ENCODE data around the gene MAPK6. TPM values are rescaled to one million over a fixed set of nuclear protein-coding genes. Genes with fewer than 3 reads are reported as not detected.

The MAPK6 gene
- polyA plus RNA-seq, 1 donor: 44.5 TPM

DNA sequence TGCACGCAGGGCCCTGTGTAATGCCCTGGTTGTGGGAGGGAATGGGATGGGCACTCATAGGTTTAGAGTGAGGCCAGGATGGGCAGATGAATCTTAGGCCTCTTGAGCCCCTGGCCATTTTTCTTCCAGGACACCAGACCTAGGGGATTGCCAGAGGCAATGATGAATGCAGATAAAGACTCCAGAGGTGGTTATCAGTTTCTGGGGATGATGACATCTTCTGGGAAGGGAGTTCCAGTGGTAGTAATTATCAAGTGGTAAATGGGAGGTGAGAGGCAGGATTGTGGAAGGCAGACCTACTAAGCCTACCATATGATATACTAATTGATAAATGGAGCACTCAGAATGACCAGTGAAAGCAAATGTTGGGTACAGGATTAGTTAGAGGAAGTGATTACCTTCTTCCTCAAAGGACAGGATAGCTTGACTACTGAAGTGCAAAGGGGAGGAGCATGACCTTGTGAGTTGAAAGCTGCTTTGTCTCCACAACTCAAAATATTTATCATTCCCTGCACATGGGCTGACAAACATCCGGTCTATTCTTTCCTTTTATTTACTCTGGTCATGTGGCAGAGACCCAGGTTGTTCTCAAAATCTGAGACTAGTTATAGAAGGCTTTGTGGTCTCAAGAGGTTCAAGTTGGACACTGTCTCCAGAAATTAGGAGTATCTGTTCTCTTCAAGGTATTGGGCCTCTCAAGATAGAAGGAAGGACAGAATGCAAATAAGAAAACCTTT lies 10.2 kb upstream of the MAPK6 start:
- no peak for DNase-seq

DNA sequence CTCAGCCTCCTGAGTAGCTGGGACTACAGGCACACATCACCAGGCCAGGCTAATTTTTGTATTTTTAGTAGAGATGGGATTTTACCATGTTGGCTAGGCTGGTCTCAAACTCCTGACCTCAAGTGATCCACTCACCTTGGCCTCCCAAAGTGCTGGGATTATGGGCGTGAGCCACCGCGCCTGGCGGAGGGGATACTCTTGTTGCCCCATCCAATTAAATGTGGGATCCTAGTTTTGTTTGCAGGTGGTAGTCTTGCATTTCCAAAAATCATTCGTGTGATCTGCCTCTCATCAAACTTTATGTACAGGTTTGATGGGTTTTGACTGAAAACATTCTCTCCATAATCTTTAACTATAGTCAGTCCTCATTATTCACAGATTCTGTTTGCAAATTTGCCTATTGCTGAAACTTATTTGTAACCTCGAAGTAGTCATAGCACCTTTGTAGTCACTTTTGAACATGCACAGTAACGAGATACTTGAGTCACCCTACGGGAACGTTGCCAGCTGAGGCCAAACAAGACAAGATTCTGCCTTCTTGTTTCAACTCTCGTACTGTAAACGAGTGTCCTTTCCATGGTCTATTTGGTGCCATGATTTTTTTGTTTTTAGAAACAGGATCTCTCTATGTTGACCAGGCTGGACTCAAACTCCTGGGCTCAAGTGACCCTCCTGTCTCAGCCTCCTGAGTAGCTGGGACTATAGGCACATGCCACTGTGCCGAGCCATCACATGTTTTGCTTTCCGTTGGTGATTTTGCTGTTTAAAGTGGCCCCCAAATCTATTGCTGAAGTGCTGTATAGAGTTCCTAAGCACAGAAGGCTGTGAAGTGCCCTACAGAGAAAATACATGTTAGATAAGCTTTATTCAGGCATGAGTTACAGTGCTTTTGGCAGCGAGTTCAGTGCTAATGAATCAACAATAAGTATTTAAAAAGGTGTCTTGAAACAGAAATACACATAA lies 8.1 kb upstream of the MAPK6 start:
- DNase-seq: no peak

DNA sequence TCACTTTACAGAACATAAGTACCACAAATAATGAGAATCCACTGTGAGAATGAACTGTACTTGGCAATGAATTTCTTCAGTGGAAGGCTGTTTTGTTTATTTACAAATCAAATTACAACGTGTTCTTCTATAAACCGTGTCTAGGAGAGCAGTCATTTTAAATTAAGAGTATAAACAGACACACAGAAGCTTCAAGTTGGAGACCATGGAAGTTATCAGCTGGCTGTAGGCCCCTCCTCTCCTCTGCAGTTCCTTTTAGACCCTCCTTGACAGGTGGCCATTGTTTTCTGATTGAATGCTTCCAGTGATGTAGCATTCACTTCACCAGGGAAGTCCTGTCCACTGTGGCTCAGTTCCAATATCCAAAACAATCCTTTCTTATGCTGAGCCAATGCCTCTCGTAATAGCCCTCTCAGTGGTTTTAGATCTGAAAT lies 7.3 kb upstream of the MAPK6 start:
- DNase-seq: no peak

DNA sequence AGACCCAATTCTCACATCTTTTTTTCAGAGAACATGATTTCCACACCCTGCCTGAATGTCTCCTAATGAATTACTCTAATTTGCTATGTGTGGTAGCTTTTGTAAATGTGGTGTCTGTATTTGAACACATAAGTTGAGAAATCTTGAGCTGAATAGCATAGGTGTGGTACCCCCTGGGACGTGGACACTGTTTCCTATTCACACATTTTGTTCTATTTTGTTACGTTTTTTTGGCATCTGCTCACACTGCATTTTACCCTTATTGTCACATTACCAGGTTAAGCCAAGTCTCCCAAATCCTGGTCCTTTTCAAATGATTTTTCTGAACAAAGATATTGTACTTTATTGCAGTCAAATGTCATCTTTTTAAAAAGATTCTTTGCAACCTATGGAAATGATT lies 6.8 kb upstream of the MAPK6 start:
- DNase-seq: no peak

DNA sequence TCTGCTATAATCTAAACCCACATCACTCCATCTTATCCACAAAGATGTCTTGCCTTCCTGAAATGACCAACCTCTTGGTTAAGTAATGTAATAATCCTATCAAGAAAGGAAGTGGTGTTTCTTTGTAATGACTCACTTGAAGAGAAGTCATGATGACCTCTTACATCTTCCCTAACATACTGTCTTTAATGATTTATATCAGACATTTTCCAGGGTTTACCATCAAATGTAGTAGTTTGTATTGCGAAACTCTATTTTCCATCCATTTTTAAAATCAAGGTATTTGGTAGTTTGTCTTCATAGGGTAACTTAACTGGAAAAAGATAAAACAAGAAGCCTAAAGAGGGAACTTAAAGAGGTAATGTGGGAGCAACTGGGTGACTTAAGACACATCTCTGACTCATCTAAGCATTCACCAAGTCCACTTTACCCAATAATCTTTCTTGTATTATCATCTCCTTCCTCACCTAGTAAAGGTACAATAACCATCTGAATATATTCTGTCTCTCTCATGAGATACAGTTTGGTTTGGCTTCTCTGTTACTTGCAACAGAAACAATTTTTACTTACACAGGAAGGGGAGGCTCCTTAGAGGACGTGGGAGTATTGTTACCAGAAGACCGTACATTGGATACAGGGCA lies 5.7 kb upstream of the MAPK6 start:
- DNase-seq: no peak

DNA sequence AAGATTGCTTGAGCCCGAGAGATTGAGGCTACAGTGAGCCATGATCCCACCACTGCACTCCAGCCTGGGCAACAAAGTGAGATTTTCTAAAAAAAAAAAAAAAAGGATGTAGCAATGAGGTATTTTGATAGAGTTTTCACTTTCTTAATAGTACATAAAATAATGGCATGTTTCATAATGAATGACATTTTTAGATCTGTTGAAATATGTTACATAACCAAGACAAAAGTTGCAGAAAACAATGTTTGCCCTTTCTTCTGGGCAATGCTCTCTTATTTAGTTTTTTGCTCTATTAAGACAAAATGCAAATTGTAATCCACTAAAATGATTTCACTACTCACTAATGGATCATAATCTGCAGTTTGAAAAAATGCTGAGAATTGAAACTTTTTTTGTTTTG lies 4.4 kb upstream of the MAPK6 start:
- no peak for DNase-seq

DNA sequence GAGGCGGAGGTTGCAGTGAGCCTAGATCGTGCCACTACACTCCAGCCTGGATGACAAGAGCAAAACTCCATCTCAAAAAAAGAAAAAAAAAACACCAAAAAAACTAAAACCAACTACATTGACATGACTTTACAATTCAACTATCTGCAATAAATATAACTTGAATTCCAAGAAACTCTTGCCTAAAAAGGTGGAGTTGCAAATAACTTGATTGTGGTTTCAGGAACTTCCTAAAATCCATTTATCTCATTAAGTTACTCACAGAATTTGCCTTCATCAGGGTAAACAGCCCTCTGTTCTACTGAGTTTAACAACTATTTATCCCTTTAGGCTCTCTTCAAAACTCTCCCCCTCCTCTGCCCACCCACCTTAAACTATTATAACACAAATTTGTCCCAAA lies 2.7 kb upstream of the MAPK6 start:
- no peak for DNase-seq

DNA sequence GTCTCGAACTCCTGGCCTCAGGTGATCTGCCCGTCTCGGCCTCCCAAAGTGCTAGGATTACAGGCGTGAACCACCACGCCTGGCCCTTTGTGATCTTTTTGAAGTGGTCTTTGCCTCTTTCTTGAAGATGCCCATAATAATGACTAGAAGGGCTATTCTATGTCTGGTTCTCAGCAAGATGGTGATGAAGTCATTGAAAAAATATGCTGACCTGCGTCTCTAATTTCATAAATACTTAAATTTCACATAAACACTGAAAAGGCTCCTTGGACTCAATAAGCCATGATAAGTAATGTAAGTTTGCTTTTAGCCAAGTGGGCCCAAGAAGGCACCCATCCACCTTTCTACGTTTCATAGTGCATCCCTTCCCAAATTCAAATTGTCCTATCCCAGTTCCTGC lies 775 bp upstream of the MAPK6 start:
- DNase-seq: no peak

DNA sequence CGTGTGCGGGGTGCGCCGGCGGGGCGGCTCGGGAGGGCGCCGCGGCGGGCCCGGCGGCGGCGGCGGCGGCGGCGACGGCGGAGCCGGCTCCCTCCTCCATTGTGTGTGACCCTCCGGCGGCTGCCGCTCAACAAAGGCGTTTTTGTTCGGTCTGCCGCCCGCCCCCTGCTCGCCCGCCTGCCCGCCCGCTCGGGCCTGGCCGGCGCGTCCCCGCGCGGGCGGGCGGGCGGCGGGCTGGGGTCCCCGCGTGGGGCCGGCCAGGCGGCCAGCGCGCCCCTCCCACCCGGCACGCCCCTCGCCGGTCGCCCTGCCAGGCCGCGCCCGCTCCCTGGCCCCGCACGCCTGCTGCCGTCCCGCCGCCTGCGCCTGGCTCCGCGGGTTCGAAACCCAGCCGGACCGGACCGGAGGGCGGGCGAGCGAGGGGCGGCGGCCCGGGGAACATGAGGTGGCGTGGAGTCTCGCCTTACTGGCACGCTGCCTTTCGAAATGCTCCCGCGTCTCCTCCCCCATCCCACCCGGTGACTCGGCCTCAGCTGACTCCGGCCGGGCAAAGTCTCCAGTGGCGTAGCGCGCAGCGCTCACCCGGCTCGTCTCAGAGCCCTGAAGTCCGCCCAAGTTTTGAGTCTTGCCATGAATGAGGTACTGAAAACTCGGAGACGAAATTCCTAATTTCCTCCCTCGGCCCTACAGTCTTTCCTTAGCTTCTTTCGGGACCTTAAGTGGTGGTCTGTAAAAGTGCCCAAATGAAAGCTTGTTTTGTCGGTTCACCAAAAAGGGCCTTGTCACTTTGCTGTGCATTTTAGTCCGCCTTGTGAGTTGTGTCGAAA lies 588 bp downstream of the MAPK6 start:
- DNase-seq: no peak

DNA sequence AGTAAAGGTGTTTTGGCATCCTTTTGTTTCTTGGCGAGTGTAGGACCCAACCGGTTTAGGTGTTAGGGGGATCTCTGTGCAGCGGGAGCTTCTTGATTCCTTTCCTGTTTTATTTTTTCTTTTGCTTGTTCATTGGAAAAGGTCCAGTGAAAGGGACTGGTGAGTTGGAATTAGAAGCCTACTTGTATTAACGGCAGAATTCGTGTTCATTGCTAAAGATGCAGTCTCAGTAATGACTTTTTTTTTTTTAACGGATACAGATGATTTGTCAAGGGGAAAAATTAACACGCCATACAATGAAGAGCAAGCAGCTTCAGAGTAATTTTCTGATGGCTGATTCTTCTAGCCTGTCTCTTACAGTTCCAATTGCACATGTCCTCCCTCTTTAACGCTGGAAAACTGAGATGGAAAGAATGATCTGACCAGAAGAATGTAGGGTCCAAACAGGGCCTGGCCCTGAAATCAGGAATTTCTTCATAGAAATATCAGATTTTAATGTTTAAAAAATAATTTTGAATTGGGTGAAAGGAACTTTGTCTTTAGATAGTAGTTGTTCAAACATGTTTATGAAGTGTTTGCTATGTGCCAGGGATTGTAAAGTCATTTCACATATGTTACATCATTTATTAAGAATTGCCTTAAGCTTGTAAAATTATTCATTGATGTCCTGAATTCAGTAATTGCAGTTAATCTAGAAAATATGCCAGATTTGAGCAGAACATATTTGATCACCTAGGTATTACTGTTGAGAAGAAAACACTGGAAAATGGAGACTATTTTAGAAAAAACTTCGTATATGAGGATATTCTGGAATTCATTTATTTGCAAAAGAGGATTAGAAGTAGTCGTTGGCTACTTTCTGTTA lies 1.4 kb downstream of the MAPK6 start:
- DNase-seq: no peak

DNA sequence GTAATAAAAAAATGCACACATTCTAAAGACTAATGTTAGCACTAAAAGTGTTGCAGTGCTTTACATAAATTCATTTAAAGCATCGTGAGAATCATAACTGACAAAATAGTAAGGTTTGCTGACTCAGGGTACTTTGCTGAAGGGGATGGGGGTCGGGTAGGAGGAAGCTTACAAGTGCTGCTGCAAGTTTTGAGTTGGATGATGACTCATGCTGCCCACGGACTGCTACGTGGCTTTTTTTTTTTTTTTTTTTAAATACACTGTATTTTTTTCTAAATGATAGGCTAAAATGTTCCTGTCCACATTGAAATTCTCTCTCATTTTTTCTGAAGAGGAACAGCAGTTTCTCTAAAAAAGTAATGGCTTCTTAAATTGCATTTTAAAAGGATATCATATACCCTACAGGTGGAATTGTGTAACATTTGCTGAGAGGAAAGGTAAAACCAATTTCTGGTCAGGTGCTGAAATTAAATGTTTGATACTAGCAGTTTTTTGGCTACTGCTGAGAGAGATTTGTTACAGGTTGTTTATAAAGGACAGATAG lies 2.2 kb downstream of the MAPK6 start:
- DNase-seq: no peak

DNA sequence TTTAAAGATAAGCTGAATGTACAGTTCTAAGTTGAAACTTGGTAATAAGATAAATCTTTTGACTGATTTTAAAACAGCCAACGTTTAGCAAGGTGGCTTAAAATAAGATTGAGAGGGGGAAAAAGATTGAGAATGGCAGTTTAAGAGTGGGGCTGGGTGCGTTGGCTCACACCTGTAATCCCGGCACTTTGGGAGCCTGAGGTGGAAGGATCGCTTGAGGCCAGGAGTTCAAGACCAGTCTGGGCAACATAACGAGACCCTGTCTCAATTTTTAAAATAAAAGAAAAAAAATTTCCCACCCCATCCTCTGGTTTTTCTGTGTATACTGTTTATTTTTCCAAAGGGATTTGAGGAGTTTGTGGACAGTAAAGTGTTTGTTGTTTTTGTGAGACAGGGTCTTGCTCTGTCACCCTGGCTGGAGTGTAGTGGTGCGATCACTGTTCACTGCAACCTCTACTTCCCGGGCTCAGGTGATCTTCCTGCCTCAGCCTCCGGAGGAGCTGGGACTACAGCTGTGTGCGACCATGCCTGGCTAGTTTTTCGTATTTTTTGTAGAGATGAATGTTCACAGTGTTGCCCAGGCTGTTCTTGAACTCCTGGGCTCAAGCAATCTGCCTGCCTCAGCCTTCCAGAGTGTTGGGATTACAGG lies 3.0 kb downstream of the MAPK6 start:
- DNase-seq: no peak

DNA sequence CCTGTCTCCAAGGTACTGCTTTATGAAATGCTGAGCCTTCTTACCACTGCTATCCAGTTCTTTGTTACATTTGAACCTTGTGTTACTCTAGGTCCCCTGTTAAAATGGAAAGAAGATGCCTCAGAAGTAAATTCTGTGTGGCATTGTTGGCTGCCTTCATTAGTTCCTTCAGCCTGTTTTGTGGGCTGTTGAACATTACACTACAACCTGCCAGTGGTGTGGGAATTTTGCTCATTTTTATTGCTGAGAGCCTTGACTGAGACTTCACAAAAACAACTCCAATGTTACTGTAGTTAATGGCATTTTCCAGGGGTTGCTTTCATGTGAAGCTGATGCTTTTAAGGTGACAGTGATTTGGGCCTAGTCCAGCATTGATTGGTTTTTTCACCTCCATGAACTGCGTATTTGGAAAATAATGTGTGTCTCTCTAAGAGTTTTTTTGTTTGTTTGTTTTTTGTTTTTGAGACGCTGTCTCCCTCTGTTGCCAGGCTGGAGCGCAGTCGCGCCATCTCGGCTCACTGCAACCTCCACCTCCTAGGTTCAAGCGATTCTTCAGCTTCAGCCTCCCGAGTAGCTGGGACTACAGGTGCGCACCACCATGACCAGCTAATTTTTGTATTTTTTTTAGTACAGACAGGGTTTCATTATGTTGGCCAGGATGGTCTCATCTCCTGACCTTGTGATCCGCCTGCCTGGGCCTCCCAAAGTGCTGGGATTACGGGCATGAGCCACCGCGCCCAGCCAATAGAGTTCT lies 4.3 kb downstream of the MAPK6 start:
- DNase-seq: no peak

DNA sequence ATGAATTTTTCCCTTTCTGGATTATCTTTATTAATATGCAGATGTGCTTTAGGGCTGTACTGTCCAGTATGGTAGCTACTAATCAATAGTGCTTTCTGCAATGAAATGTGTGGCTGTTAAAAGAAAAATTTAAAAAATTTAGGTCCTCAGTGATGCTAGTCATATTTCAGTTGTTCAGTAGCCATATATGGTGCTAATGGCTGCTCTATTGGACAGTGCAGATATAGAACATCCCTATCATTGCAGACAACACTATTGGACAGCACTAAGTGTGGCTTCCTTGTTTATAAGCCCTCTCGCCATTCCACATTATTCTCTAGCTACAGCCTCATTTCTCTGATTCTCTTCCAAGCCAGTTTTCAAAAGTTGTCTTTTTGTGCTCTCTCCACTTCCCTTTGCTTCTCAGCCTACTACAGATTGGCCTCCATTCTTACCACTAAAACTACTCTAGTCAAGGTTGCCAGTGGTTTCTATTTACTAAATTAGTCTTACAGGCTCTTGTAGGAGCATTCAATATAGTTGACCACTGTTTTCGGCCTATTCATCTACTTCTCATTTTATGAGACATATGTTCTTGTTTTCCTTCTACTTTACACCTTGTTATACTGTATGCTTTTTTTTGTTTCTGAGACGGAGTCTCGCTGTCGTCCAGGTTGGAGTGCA lies 9.5 kb downstream of the MAPK6 start:
- no peak for DNase-seq

DNA sequence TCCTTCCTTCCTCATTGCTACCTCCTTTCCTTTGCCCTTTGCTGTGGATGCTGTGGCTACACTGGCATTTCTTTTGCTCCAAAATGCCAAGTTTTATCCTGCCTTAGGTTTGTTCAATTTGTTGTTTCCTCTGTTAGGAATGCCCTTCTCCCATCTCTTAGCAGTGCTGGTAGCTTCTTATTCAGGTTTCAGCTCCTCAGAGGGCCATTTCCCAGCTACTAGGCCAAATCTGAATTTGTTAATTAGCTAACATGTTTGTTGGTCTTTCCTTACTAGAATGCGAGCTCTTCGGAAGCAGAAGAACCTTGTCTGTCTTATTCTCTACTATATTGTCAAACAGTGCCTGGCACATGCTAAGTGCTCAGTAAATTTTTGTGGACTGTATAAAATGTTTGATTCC lies 11.0 kb downstream of the MAPK6 start:
- no peak for DNase-seq

DNA sequence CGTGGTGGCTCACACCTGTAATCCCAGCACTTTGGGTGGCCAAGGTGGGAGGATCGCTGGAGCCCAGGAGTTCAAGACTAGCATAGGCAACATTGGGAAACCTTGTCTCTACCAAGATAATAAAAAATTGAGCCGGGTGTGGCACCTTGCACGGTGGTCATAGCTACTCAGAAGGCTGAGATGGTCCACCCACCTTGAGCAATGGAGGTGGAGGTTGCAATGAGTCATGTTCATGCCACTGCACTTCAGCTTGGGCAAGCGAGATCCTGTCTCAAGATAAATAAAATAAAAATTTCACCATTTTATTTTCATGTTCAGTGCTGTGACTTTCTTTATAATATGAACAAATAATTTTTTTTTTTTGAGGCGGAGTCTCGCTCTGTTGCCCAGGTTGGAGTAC lies 12.5 kb downstream of the MAPK6 start:
- no peak for DNase-seq

DNA sequence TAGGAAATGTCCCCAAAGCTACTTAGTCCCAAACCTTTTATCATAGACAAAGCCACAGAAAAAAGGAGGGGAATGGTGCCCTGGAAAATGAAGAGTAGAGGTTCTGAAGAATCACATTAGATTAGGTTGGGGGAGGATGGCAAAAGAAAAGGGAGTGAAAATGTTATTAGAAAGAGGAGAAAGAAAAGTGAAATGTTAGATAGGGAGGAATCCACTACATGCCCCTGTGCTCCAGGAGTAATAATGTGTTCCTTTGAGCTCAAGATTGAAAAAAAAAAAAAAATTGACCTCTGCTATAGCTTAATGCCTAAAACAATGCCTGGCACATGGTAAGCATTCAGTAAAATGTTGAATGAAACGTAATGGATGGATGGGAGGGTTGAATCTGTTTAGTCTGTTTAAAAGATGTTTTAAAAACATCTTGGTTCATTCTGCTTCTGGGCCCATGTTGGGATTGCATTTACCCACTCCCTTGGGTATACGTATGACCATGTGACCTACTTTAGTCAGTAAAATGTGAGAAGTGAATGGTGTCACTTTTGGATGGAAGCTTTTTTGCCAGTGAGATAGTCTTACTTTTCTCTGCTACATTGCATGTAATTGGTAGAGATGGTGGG lies 19.0 kb downstream of the MAPK6 start:
- DNase-seq: no peak
